Measurements from ENCODE around the gene PDGFC.
"Not testable (repeated sequence)": the region's sequence is repeated elsewhere in the genome, so short reads cannot be mapped to it uniquely, and the experiment has no call there.

The PDGFC gene

GRCh38 chr4:156896527-156896926, 75.1 kb downstream of the PDGFC start:
- no peak for DNase-seq

DNA sequence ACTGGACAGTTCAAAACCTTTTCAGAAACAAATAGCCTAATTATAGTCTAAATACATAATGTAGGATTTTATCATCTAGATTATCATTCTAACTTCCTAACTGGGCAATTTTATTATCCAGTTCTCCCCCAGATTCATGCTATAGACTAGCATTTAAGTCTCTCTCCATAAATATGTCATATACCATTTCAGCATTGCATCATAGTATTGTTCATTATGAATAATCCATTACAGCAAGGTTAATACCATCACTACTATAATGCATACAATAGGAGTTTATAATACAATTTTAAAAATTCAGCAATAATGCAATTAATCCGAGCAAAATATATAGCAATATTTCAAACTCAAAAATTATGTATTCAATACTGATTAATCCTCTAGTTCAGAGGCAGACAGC, 77.4 kb downstream of the PDGFC start:
- DNase-seq, result no peak

DNA sequence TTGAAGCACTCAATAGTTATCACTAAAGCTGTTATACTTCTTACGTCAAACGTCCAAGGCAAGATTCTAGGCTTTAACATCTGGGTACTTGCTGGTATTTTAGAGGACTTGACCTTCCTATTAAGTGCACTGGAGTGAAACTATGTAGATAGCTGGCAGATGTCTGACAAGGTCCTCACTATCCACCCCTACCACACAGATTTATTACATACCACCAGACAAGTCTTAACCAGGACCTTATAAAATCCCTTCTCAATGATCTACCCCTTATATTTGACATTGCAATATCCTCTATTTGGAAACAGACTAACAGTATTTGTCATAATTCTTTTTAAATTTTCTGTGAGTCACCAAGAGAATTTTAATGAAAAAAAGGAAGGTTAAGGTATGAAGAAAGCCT, 78.8 kb downstream of the PDGFC start:
- no peak for DNase-seq

- DNase-seq, result no peak
Measured at GRCh38 chr4:156889616-156890594, 81.7 kb downstream of the PDGFC start.

GRCh38 chr4:156888762-156889161, 82.8 kb downstream of the PDGFC start:
- no peak for DNase-seq

GRCh38 chr4:156886481-156886880, 85.1 kb downstream of the PDGFC start:
- DNase-seq, result no peak

- DNase-seq, result no peak
Measured at GRCh38 chr4:156885374-156885773, 86.2 kb downstream of the PDGFC start.

GRCh38 chr4:156884183-156884582, 87.4 kb downstream of the PDGFC start:
- DNase-seq, result no peak

DNA sequence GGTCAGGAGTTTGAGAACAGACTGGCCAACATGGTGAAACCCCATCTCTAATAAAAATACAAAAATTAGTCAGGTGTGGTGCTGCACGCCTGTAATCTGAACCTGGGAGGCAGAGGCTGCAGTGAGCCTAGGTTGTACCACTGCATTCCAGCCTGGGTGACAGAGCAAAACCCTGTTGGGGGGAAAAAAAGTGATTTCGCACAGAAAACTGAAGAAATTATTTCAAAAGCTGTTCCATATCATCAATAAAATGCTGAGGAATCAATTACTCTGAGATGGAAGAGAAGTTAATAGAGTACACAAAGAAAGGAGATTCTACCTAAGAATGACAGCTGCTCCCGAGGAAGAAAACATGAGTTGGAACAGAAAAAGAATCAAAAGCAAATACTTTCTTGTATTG, 95.9 kb downstream of the PDGFC start:
- DNase-seq, result no peak

DNA sequence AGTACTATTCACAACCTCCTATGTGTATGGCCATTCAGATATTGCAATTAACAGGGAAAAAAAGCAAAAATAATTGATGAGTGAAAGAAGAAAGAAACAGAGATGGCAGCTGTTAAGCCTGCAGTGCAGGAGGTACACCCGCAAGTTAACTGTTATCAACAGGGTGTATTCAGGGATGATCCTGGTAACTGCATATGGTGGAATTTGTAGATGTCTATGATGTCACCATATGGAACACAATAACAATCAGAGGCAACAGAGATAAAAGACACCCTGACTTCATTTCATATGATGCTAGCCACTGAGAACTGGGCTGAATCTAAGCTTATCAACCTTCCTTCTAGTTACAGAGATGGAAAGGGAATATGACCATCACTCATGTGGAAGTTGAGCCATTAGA, 96.5 kb downstream of the PDGFC start:
- no peak for DNase-seq

- DNase-seq, result no peak
Measured at GRCh38 chr4:156873799-156874198, 97.8 kb downstream of the PDGFC start.

- no peak for DNase-seq
Measured at GRCh38 chr4:156870861-156871260, 100.7 kb downstream of the PDGFC start.

DNA sequence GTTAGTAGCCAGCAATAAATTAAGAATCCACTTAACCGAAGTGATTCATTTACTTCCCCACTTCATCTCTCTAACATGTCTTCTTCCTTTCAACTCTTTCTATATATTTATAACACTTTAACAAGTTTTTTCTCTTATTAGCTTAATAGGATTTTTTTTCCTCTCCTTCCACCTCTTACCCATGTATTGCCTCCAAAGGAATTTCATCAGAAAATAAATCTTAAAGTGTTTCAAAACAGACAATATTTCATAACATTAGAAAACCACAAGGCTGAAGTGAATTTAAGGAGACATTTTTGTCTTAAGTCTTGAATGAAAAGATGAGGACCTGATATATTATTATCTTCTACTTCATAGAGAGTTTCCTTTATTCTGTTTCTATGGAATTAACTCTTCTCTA, 101.5 kb downstream of the PDGFC start:
- no peak for DNase-seq

DNA sequence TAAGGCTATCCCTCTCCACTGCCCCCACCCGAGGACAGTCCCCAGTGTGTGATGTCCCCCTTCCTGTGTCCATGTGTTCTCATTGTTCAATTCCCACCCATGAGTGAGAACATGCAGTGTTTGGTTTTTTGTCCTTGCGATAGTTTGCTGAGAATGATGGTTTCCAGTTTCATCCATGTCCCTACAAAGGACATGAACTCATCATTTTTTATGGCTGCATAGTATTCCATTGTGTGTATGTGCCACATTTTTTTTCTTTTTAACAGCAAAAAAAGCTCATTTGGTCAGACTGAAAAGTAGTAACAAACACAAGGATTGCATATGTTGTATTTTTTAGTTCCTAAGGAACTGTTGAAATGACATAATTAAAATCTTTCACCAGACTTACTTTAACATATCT, 105.5 kb downstream of the PDGFC start:
- DNase-seq, result not testable (repeated sequence)

GRCh38 chr4:156865451-156865850, 106.1 kb downstream of the PDGFC start:
- DNase-seq, result no peak

- DNase-seq, result no peak
Measured at GRCh38 chr4:156858071-156858470, 113.5 kb downstream of the PDGFC start.

DNA sequence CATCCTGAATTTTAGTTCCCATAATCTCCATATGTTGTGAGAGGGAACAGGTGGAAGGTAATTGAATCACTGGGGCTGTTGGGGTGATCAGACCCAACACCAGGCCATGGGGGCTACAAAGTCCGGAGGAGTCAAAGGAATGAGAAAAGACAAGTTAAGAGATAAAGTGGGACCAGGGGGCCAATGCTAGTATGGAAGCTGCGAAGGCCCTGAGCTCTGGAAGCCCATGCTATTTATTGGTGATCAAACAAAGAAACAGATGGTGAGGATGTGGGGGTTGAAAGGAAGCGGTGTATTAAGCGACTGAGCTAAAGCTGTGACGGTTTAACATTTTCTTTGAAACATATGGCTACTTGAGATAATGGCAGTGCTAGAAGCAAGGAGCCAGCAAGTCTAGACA, 132.8 kb downstream of the PDGFC start:
- DNase-seq, result no peak

GRCh38 chr4:156837625-156838345, 133.8 kb downstream of the PDGFC start:
- no peak for DNase-seq

GRCh38 chr4:156832886-156833285, 138.7 kb downstream of the PDGFC start:
- DNase-seq, result no peak

DNA sequence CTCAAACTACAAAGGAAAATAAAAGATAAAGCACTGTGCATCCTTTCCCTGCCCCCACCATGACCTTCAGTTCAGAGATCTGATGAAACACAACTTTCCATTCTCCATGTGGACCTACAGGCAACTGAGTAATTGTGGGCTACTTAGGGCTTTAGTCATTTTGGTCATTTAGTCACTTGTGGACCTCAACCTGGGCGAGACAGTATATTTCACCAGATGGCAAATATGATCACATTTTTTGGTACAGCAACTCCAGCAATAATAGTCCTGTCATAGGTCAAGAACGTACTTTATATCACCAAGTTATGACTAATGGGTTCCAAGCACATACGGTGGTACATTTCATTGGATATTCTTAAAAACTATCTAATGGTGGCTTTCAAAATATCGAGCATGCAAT, 141.2 kb downstream of the PDGFC start:
- DNase-seq, result no peak

GRCh38 chr4:156829201-156829873, 142.3 kb downstream of the PDGFC start:
- DNase-seq, result no peak

DNA sequence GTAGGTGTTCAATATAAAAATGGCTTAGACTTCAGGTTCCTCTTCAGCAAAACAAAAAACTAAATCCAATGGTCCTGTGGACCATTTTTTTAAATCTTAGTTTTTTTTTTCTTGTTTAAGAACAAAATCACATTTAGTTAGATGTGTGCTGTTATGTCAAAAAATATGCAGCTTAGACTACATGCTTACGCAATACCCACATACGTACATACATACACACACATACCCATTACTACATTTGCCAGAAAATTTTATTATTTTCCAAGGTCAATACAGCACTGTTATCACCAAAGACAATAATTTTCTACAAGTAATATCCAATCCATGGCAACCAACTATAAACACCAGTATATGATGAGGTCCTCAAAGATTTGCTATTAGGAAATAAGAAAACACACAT, 144.1 kb downstream of the PDGFC start:
- no peak for DNase-seq

- DNase-seq, result no peak
Measured at GRCh38 chr4:156825074-156825473, 146.5 kb downstream of the PDGFC start.
